GM12878 (cell line): ENCODE measurements around the gene MYL12A.

Source experiments
- NFYB ChIP-seq: IDR thresholded peaks from 2 replicates; pipeline ENCODE4 v1.6.1; 2011; ENCODE audit warnings: low read depth, mild to moderate bottlenecking, low read length, improper control_type of control experiment, moderate library complexity; ENCODE audit not compliant: insufficient read depth
- REST ChIP-seq: IDR thresholded peaks from 2 replicates; pipeline ENCODE4 v1.6.1; 2012; ENCODE audit warnings: mild to moderate bottlenecking, low read depth, low read length
- TF ChIP-seq, protein P1 (sequence below), 3 experiments: IDR thresholded peaks in 2 of 3; conservative IDR thresholded peaks in 1 of 3; 2 replicates each; pipeline ENCODE4 v1.5.1; 2011; ENCODE audit warnings: low read depth in 3 of 3, low read length in 3 of 3, mild to moderate bottlenecking in 3 of 3, control low read depth in 2 of 3, moderate library complexity in 2 of 3, inconsistent platforms in 1 of 3, mixed read lengths in 1 of 3; ENCODE audit not compliant: control insufficient read depth in 2 of 3, insufficient read depth in 1 of 3; ENCODE audit errors: extremely low read depth in 1 of 3

GRCh38 chr18:3293196-3293951 is 45.8 kb downstream of the MYL12A start:
- TF ChIP-seq, protein P1, sequence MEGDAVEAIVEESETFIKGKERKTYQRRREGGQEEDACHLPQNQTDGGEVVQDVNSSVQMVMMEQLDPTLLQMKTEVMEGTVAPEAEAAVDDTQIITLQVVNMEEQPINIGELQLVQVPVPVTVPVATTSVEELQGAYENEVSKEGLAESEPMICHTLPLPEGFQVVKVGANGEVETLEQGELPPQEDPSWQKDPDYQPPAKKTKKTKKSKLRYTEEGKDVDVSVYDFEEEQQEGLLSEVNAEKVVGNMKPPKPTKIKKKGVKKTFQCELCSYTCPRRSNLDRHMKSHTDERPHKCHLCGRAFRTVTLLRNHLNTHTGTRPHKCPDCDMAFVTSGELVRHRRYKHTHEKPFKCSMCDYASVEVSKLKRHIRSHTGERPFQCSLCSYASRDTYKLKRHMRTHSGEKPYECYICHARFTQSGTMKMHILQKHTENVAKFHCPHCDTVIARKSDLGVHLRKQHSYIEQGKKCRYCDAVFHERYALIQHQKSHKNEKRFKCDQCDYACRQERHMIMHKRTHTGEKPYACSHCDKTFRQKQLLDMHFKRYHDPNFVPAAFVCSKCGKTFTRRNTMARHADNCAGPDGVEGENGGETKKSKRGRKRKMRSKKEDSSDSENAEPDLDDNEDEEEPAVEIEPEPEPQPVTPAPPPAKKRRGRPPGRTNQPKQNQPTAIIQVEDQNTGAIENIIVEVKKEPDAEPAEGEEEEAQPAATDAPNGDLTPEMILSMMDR (IDR thresholded peaks at IDR 0.05 in 2 of 3, conservative IDR thresholded peaks at IDR 0.05 in 1 of 3; ENCODE audit: control insufficient read depth in 2 of 3, extremely low read depth in 1 of 3, insufficient read depth in 1 of 3, low read depth in 3 of 3, low read length in 3 of 3), result no peak
- no peak for TF ChIP-seq REST
- no peak for TF ChIP-seq NFYB
